ENCODE results near the gene GAA.
A peak's percentile ranks its signal among the peaks of the same experiment; 100 is the strongest.
"Not testable (repeated sequence)": the region's sequence is repeated elsewhere in the genome, so short reads cannot be mapped to it uniquely, and the experiment has no call there.

GAA gene

GRCh38 chr17:80154166-80154565, 52.8 kb downstream of the GAA start:
- no CpG with 5 or more reads among the region's 5 CpGs for WGBS (ENCODE audit: extremely low coverage, insufficient coverage, insufficient read length)
- H3K27me3 ChIP-seq (ENCODE audit: insufficient read depth, low read length), result no peaks in the 10 kb centered on the region

DNA sequence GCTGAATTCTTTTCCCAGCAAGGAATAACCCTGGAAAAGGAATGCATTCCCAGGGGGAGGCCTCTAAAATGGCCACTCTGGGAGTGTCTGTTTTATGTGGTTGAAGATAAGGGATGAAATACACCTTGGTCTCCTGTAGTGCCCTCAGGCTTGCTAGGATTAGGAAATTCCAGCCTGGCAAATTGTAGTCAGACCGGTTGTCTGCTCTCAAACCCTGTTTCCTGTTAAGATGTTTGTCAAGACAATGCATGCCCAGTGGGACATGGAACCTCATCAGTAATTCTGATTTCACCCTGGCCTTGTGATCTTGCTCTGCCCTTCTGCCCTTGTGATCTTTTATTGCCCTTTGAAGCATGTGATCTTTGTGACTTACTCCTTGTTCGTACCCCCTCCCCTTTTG, 54.2 kb downstream of the GAA start:
- not testable (repeated sequence) for H2BK120ac ChIP-seq (ENCODE audit: insufficient read depth, low read length, poor library complexity); H2BK5ac ChIP-seq (ENCODE audit: low read depth, low read length, poor library complexity); H2AFZ ChIP-seq (ENCODE audit: insufficient read depth, low read length, poor library complexity); H3K4me3 ChIP-seq (ENCODE audit: low read depth, low read length); H3K14ac ChIP-seq (ENCODE audit: low read length); H4K91ac ChIP-seq (ENCODE audit: low read depth, low read length); H3K18ac ChIP-seq (ENCODE audit: low read length); H2AK5ac ChIP-seq (ENCODE audit: low read length); H3K79me2 ChIP-seq (ENCODE audit: control insufficient read depth, insufficient read depth, low read length, poor library complexity); H3K4me2 ChIP-seq (ENCODE audit: low read length); H3K4ac ChIP-seq (ENCODE audit: low read depth, low read length); H2BK12ac ChIP-seq (ENCODE audit: low read length); H4K12ac ChIP-seq (ENCODE audit: low read depth, low read length); H3K9ac ChIP-seq (ENCODE audit: low read length); H3K27me3 ChIP-seq (ENCODE audit: insufficient read depth, low read length); H4K8ac ChIP-seq (ENCODE audit: low read depth, low read length); H3K79me1 ChIP-seq (ENCODE audit: low read length); H3K36me3 ChIP-seq (ENCODE audit: control insufficient read depth in 1 of 2, insufficient read depth in 2 of 2, low read length in 2 of 2); H3K23ac ChIP-seq (ENCODE audit: low read length)
- peak; percentile 67 to 74 for DNase-seq
- H3K27ac ChIP-seq (ENCODE audit: low read depth, low read length), result peak overlapping the region; percentile 52
- H3K4me1 ChIP-seq (ENCODE audit: control insufficient read depth in 1 of 2, insufficient read depth in 2 of 2, low read length in 2 of 2), result peaks cover 11 to 16% of the 10 kb centered on the region in 2 experiments
- peaks cover 15% of the 10 kb centered on the region for H3K9me3 ChIP-seq (ENCODE audit: insufficient read depth, low read depth, low read length)
- no CpG with 5 or more reads among the region's 2 CpGs for WGBS (ENCODE audit: extremely low coverage, insufficient coverage, insufficient read length)

More at GRCh38 chr17:80154166-80154565, 52.8 kb downstream of the GAA start:
- H3K79me1 ChIP-seq (ENCODE audit: low read length), result peaks cover 2% of the 10 kb centered on the region
- H3K9me3 ChIP-seq (ENCODE audit: insufficient read depth, low read depth, low read length), result peaks cover 15% of the 10 kb centered on the region
- no peaks in the 10 kb centered on the region for H3K79me2 ChIP-seq (ENCODE audit: control insufficient read depth, insufficient read depth, low read length, poor library complexity)
- H3K18ac ChIP-seq (ENCODE audit: low read length), result no peak overlapping the region
- no peak overlapping the region for H3K4me3 ChIP-seq (ENCODE audit: low read depth, low read length)
- H2AFZ ChIP-seq (ENCODE audit: insufficient read depth, low read length, poor library complexity), result no peak overlapping the region
- H2BK12ac ChIP-seq (ENCODE audit: low read length), result no peak overlapping the region
- no peaks in the 10 kb centered on the region for H3K36me3 ChIP-seq (ENCODE audit: control insufficient read depth in 1 of 2, insufficient read depth in 2 of 2, low read length in 2 of 2)
- no peak overlapping the region for H2BK5ac ChIP-seq (ENCODE audit: low read depth, low read length, poor library complexity)
- no peak overlapping the region for H4K8ac ChIP-seq (ENCODE audit: low read depth, low read length)
- no peak overlapping the region for H2BK120ac ChIP-seq (ENCODE audit: insufficient read depth, low read length, poor library complexity)
- H4K12ac ChIP-seq (ENCODE audit: low read depth, low read length), result no peak overlapping the region
- no peak overlapping the region for H2AK5ac ChIP-seq (ENCODE audit: low read length)
- H3K9ac ChIP-seq (ENCODE audit: low read length), result no peak overlapping the region
- no peak overlapping the region for H4K91ac ChIP-seq (ENCODE audit: low read depth, low read length)
- no peak for DNase-seq
- H3K14ac ChIP-seq (ENCODE audit: low read length), result no peak overlapping the region
- no peak overlapping the region for H3K23ac ChIP-seq (ENCODE audit: low read length)
- H3K4me2 ChIP-seq (ENCODE audit: low read length), result no peak overlapping the region
- peaks cover 11 to 16% of the 10 kb centered on the region in 2 experiments for H3K4me1 ChIP-seq (ENCODE audit: control insufficient read depth in 1 of 2, insufficient read depth in 2 of 2, low read length in 2 of 2)
- H3K4ac ChIP-seq (ENCODE audit: low read depth, low read length), result no peak overlapping the region
- no peak overlapping the region for H3K27ac ChIP-seq (ENCODE audit: low read depth, low read length)

DNA sequence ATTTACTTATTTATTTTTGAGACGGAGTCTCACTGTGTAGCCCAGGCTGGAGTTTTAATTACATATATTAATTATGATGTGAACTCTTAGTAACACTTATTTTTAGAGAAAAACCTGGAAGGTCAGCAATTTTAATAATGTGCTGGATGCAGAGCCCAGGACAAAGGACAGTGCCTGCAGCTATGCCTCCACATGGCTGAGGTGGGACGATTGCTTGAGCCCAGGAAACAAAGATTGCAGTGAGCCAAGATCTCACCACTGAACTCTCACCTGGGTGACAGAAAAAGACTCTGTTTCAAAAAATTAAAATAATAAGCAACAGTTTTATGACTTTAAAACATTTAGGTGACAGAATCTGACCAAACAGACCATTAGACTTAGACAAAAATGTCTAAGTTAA, 57.5 kb downstream of the GAA start:
- H2BK5ac ChIP-seq (ENCODE audit: low read depth, low read length, poor library complexity), result no peak overlapping the region
- H2BK120ac ChIP-seq (ENCODE audit: insufficient read depth, low read length, poor library complexity), result no peak overlapping the region
- no peak overlapping the region for H3K4me2 ChIP-seq (ENCODE audit: low read length)
- no peaks in the 10 kb centered on the region for H3K36me3 ChIP-seq (ENCODE audit: control insufficient read depth in 1 of 2, insufficient read depth in 2 of 2, low read length in 2 of 2)
- no peak overlapping the region for H3K9ac ChIP-seq (ENCODE audit: low read length)
- no peak overlapping the region for H3K27ac ChIP-seq (ENCODE audit: low read depth, low read length)
- no peak overlapping the region for H2AK5ac ChIP-seq (ENCODE audit: low read length)
- WGBS (ENCODE audit: extremely low coverage, insufficient coverage, insufficient read length), result no CpG with 5 or more reads among the region's 2 CpGs
- no peak overlapping the region for H3K18ac ChIP-seq (ENCODE audit: low read length)
- peaks cover 7% of the 10 kb centered on the region for H3K9me3 ChIP-seq (ENCODE audit: insufficient read depth, low read depth, low read length)
- H3K23ac ChIP-seq (ENCODE audit: low read length), result no peak overlapping the region
- no peak overlapping the region for H3K4me3 ChIP-seq (ENCODE audit: low read depth, low read length)
- H3K27me3 ChIP-seq (ENCODE audit: insufficient read depth, low read length), result no peaks in the 10 kb centered on the region
- no peak for DNase-seq
- no peak overlapping the region for H4K12ac ChIP-seq (ENCODE audit: low read depth, low read length)
- no peak overlapping the region for H4K8ac ChIP-seq (ENCODE audit: low read depth, low read length)
- no peak overlapping the region for H4K91ac ChIP-seq (ENCODE audit: low read depth, low read length)
- no peaks in the 10 kb centered on the region for H3K79me1 ChIP-seq (ENCODE audit: low read length)
- no peak overlapping the region for H2BK12ac ChIP-seq (ENCODE audit: low read length)
- no peaks in the 10 kb centered on the region for H3K4me1 ChIP-seq (ENCODE audit: control insufficient read depth in 1 of 2, insufficient read depth in 2 of 2, low read length in 2 of 2)
- no peak overlapping the region for H3K4ac ChIP-seq (ENCODE audit: low read depth, low read length)
- no peaks in the 10 kb centered on the region for H3K79me2 ChIP-seq (ENCODE audit: control insufficient read depth, insufficient read depth, low read length, poor library complexity)
- no peak overlapping the region for H2AFZ ChIP-seq (ENCODE audit: insufficient read depth, low read length, poor library complexity)
- no peak overlapping the region for H3K14ac ChIP-seq (ENCODE audit: low read length)

DNA sequence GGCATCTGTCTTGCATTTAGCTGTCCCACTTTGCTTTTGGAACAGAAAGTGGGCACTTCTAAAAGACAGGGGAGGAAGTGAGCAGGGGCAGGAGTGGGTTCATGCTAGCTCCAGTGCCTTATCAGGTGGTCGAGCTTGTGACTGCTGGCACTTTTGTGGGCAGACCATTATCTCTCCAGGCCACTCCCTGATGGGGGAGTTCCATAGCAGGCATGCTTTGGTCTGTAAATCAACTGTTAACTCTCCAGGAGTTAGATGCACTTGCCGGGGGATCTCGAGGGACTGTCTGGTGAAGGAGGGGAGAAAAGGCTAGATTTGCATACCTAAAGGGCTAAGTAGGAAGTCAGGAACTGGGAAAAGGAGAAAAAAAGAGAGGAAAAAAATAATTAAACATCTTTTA, 59.2 kb downstream of the GAA start:
- Histone ChIP-seq H3K18ac (ENCODE audit: low read length) (no peak overlapping the region), H2BK120ac (ENCODE audit: insufficient read depth, low read length, poor library complexity) (no peak overlapping the region), H3K4ac (ENCODE audit: low read depth, low read length) (no peak overlapping the region), H3K14ac (ENCODE audit: low read length) (no peak overlapping the region), H2AK5ac (ENCODE audit: low read length) (no peak overlapping the region), H3K9ac (ENCODE audit: low read length) (no peak overlapping the region), H3K79me2 (ENCODE audit: control insufficient read depth, insufficient read depth, low read length, poor library complexity) (no peaks in the 10 kb centered on the region), H3K36me3 (ENCODE audit: control insufficient read depth in 1 of 2, insufficient read depth in 2 of 2, low read length in 2 of 2) (no peaks in the 10 kb centered on the region), H2AFZ (ENCODE audit: insufficient read depth, low read length, poor library complexity) (no peak overlapping the region), H2BK5ac (ENCODE audit: low read depth, low read length, poor library complexity) (no peak overlapping the region), H2BK12ac (ENCODE audit: low read length) (no peak overlapping the region), H4K91ac (ENCODE audit: low read depth, low read length) (no peak overlapping the region), H3K27me3 (ENCODE audit: insufficient read depth, low read length) (no peaks in the 10 kb centered on the region), H3K4me1 (ENCODE audit: control insufficient read depth in 1 of 2, insufficient read depth in 2 of 2, low read length in 2 of 2) (no peaks in the 10 kb centered on the region), H3K4me2 (ENCODE audit: low read length) (no peak overlapping the region), H4K8ac (ENCODE audit: low read depth, low read length) (no peak overlapping the region), H3K27ac (ENCODE audit: low read depth, low read length) (no peak overlapping the region), H3K4me3 (ENCODE audit: low read depth, low read length) (no peak overlapping the region), H3K23ac (ENCODE audit: low read length) (no peak overlapping the region), H4K12ac (ENCODE audit: low read depth, low read length) (no peak overlapping the region), H3K9me3 (ENCODE audit: insufficient read depth, low read depth, low read length) (peaks cover 7% of the 10 kb centered on the region), H3K79me1 (ENCODE audit: low read length) (no peaks in the 10 kb centered on the region)
- DNase-seq, result no peak
- WGBS (ENCODE audit: extremely low coverage, insufficient coverage, insufficient read length), result no CpG with 5 or more reads among the region's 3 CpGs
